Dedifferentiated amniotic fluid mesenchymal stem cell (primary cell): Measurements from ENCODE around the gene MRGPRD.

Experiments
- DNase-seq: peaks from one replicate; pipeline ENCODE4 v3.0.0-alpha.2; 2016; ENCODE audit errors: extremely low spot score

The MRGPRD gene

DNA sequence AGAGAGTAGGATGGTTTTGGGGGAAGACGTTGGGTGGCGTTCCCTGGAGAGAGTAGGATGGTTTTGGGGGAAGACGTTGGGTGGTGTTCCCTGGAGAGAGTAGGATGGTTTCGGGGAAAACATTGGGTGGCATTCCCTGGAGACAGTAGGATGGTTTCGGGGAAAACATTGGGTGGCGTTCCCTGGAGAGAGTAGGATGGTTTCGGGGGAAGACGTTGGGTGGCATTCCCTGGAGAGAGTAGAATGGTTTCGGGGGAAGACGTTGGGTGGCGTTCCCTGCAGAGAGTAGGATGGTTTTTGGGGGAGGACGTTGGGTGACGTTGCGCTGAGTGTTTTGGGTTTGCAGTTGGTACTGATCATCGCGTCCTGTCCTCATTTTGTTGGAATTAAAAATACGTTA lies 48.9 kb downstream of the MRGPRD start:
- DNase-seq, result no peak

GRCh38 chr11:68930991-68931855 lies 49.6 kb downstream of the MRGPRD start:
- no peak for DNase-seq
